Mammary microvascular endothelial cell (primary cell): Measurements from ENCODE around the gene AMIGO1. TPM values are rescaled to one million over a fixed set of nuclear protein-coding genes. Genes with fewer than 3 reads are reported as not detected.

Source experiments
- total RNA-seq: library from RNA; depleted of rRNA; stranded (reverse); fragments of >200 nt; gene quantifications from 2 replicates; pipeline ENCODE4 v1.2.3, GENCODE V29; 2015

The AMIGO1 gene, protein sequence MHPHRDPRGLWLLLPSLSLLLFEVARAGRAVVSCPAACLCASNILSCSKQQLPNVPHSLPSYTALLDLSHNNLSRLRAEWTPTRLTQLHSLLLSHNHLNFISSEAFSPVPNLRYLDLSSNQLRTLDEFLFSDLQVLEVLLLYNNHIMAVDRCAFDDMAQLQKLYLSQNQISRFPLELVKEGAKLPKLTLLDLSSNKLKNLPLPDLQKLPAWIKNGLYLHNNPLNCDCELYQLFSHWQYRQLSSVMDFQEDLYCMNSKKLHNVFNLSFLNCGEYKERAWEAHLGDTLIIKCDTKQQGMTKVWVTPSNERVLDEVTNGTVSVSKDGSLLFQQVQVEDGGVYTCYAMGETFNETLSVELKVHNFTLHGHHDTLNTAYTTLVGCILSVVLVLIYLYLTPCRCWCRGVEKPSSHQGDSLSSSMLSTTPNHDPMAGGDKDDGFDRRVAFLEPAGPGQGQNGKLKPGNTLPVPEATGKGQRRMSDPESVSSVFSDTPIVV
- 0.44 and 1.3 TPM in 2 replicates for total RNA-seq

DNA sequence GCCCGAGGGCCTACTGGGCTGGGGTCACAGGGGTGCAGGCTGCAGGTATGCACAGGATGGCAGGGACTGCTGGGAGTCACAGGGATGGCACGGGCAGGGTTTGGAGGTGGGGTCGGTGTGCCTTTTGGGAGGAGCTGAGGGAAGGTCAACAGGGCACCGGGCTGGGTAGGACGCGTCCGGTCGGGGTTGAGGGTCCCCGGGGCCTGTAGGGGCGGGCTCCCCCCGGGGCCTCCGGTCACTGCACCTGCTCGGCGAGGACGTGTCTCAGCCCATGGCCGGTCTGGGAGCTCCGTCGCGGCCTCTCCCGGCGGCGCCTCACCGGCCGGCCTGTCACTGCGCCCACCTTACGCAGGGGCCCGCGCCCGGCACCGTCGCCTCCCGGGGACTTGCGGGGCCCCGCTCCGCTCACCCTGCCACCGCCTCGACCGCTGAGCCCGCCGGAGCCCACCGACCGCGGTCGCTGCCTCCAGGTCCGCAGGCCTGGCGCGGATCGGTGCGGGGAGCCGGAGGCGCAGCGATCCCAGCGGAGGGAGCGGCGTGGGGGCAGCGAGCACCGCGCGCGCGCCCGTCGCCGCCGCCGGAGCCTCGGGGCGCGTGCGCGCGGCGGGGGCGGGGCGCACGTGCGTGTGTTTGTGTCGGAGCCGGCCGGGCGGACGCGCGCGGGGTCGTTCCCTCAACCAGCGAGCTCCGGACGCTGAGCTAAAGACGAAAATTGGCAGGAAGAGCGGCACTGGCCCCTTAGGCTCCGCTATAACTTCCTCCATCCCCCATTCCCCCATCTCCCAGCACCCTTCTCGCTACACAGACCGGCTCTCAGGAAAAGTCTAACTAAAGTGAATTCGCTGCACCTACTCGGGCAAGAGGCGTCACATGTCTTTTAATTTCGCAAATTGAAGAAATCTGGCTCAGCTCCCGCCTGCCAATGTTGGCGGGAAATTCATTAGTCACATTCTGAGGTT, at the start of gene AMIGO1:
Gene AMIGO1, minus strand, starts transcription at position 552 of the 959 bp plus-strand sequence. CDS start 815 bp downstream, outside the sequence.

GRCh38 chr1:109548321-109549267, 39.1 kb upstream of the AMIGO1 start, which contains the start of gene GNAI3:
Gene GNAI3 (plus strand): TSS chr1:109548615. CDS start chr1:109548721, 106 bp downstream.

DNA sequence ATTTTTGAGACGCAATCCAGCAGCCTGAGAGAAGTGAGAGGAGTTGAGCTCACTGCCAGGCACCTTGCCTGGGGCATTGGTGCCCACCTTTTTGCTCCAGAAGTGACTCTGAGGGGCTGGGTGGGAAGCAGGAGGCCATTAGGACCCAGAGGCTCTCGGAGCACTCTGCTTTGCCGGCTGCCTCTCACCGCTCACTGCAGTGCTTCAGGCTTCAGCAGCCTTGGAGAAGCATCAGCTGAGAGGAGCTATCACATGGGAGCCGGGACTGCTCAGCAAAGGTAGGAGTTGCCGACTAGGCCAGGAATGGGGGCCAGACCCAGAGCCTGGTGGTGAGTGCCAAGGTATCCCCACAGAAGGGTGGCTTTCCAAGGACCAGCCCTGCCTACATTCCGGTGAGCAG, 30.1 kb upstream of the AMIGO1 start, which contains the start of gene GPR61:
Gene GPR61, plus strand, starts transcription at position 197 of the 400 bp plus-strand sequence. CDS start 3,151 bp downstream, outside the sequence.

DNA sequence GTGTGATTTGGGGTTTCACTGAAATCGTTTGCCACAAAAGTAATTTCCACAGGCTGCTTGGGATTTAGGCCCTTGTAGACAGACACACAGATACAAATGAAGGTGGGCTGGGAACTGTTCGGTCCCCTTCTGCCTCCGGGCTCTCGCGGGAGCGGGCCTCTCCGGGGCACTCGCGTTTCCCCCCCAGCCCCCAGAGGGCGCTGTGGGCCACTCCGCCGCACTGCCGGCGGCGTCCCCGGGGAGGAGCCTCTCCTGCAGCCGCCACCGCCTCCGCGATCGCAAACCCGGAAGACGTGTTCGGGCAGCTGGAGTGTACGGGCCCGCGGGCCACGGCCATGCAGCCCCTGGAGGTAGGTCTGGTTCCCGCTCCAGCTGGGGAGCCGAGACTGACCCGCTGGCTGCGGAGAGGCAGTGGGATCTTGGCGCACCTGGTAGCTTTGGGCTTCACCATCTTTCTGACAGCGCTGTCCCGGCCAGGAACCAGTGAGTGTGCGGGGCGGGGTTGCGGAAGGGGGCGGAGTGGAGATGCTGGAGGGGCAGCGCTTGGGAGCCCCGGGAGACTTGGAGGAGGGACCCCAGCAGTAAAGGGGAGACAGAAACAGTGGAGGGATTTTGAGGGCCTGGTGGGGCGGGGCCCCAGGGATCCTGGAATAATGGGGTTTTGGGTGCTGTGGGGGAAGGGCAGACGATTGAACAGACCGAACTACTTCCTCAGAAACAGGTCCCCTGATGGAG, 15.6 kb downstream of the AMIGO1 start, which contains the start of gene CYB561D1:
Gene CYB561D1, plus strand, starts transcription at position 290 of the 735 bp plus-strand sequence. Its CDS starts 46 bp downstream, at position 336.

DNA sequence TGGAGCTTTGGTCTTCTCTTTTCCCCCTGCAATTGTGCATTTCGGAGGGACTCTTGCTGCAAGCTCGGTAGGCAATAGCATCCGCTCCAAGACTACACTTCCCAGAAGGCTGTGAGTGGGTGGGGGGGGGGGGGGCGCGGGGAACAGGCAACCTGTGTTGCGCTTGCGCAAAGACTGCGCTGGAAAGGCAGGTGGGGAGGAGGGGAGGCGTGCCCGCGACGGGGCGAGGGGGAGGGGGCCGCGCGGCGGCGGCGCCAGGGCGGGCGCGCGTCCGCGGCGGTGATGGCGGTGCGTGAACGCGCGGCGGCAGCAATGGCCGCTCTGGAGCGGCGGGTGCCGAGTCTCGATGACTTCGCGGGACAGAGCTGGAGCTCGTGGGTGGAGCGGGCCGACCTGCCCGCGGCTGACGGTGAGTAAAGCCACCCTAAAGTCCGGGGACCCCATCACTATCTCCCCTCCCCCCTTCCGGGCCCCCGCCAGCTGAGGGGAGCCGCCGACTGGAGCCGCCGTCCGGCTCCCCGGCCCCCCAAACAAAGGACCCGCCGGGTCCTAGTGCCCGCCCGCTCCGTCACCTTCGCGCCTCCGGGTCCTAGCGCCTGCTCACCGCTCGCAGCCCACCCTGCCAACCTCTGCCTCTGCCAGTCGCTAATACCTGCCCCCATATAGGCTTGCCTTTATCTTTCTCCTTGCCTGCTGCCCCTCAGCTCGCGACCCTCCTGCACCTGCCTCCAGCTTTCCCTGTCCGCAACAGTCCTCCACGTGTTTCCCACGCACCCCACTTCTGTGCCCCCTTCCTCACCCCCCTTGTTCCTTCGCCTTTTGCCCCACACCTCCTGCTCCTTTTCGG, 25.6 kb downstream of the AMIGO1 start, which contains the start of gene ATXN7L2:
Gene ATXN7L2, plus strand, starts transcription at position 234 of the 847 bp plus-strand sequence. Its CDS starts 49 bp downstream, at position 283.

DNA sequence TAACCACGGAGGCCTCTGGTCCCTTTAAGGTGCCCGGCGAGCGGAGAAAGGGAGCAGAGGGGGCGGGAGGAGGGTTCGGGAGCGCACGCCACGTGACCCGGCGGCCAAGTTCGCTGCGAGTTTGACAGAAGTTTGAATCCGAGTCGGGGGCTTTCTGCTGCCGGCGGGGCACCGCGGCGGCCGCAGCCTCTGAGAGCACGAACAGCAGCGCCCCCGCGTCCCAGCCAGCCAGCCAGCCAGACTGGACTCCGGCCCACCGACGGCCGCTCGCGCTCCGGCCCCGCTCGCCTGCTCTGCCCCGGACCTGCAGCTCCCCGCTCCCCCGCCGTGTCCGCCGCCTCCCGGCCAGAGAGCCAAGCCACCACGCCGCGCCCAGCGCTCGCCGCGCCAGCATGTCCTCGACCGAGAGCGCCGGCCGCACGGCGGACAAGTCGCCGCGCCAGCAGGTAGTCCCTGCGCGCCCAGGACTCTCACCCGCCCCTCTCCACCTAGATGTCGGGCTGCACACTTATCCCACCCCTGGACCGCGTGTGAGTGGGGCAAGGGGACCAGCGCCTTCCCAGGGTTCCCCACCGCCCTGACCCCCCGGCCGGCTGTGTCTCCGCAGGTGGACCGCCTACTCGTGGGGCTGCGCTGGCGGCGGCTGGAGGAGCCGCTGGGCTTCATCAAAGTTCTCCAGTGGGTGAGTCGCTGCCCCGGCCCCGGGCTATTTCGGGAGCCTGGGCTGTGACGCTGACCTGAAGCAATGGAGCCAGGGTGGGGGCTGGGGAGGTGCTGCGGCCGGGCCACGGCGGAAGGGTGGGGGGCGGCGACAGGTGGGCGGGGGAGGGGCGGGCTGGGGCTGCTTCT, 42.9 kb downstream of the AMIGO1 start, which contains the start of gene SYPL2:
Gene SYPL2, plus strand, starts transcription at position 95 of the 849 bp plus-strand sequence. Its CDS starts 298 bp downstream, at position 393.

Other genes with a start within 250 kb of the AMIGO1 start
- gene PSRC1, start 226.6 kb downstream of the AMIGO1 start, total RNA-seq, result 18.6 and 19.3 TPM in 2 replicates
- not detected in 2 replicates for gene MYBPHL, start 202.7 kb downstream of the AMIGO1 start, total RNA-seq
- 9.2 and 9.4 TPM in 2 replicates for gene SORT1, start 111.8 kb downstream of the AMIGO1 start, total RNA-seq
- gene PSMA5, start 83.3 kb downstream of the AMIGO1 start, total RNA-seq, result 72.7 and 77.8 TPM in 2 replicates
- gene SYPL2, start 43.2 kb downstream of the AMIGO1 start, total RNA-seq, result 0.05 and 0.33 TPM in 2 replicates
- gene ATXN7L2, start 25.8 kb downstream of the AMIGO1 start, total RNA-seq, result 0.93 and 3.2 TPM in 2 replicates
- gene CYB561D1, start 15.6 kb downstream of the AMIGO1 start, total RNA-seq, result 4.4 and 5.4 TPM in 2 replicates
- gene GPR61, start 30.1 kb upstream of the AMIGO1 start, total RNA-seq, result not detected in 2 replicates
- 11.9 and 12.7 TPM in 2 replicates for gene GNAI3, start 38.9 kb upstream of the AMIGO1 start, total RNA-seq
- 0.07 and 0.34 TPM in 2 replicates for gene GNAT2, start 109.9 kb upstream of the AMIGO1 start, total RNA-seq
- 31.4 and 53.6 TPM in 2 replicates for gene AMPD2, start 110.1 kb upstream of the AMIGO1 start, total RNA-seq
- 1.7 and 6.2 TPM in 2 replicates for gene GSTM4, start 146.4 kb upstream of the AMIGO1 start, total RNA-seq
- 2.4 and 3.6 TPM in 2 replicates for gene GSTM2, start 158.3 kb upstream of the AMIGO1 start, total RNA-seq
- 19.1 and 24.0 TPM in 2 replicates for gene GSTM1, start 178.1 kb upstream of the AMIGO1 start, total RNA-seq
- not detected in 2 replicates for gene GSTM5, start 202.5 kb upstream of the AMIGO1 start, total RNA-seq
- gene GSTM3, start 231.3 kb upstream of the AMIGO1 start, total RNA-seq, result 27.5 and 29.4 TPM in 2 replicates